T-helper 1 cell treated with Interleukin-12 subunit alpha and Interleukin-12 subunit beta and Interleukin-4 antibody, amounts not matched to agents 30 μg/mL and 1 μg/mL, for 36 hours (primary cell): Measurements from ENCODE around the gene TAPBP.
"Not testable (repeated sequence)": the region's sequence is repeated elsewhere in the genome, so short reads cannot be mapped to it uniquely, and the experiment has no call there.

Experiments used
- H3K27ac Mint-ChIP-seq: one replicate; pipeline ENCODE4 v1.8.0; 2021; ENCODE audit warnings: mild to moderate bottlenecking, mixed read lengths
- H3K27me3 Mint-ChIP-seq: one replicate; pipeline ENCODE4 v1.8.0; 2021; ENCODE audit warnings: low read depth, mixed read lengths
- H3K36me3 Mint-ChIP-seq: one replicate; pipeline ENCODE4 v1.8.0; 2021; ENCODE audit warnings: low read depth, mixed read lengths
- H3K4me1 Mint-ChIP-seq: one replicate; pipeline ENCODE4 v1.8.0; 2021; ENCODE audit warnings: low read depth, mixed read lengths
- H3K4me3 Mint-ChIP-seq: one replicate; pipeline ENCODE4 v1.8.0; 2021; ENCODE audit warnings: mild to moderate bottlenecking, moderate library complexity, mixed read lengths
- H3K9me3 Mint-ChIP-seq: one replicate; pipeline ENCODE4 v1.8.0; 2021; ENCODE audit warnings: mixed read lengths

The TAPBP gene

DNA sequence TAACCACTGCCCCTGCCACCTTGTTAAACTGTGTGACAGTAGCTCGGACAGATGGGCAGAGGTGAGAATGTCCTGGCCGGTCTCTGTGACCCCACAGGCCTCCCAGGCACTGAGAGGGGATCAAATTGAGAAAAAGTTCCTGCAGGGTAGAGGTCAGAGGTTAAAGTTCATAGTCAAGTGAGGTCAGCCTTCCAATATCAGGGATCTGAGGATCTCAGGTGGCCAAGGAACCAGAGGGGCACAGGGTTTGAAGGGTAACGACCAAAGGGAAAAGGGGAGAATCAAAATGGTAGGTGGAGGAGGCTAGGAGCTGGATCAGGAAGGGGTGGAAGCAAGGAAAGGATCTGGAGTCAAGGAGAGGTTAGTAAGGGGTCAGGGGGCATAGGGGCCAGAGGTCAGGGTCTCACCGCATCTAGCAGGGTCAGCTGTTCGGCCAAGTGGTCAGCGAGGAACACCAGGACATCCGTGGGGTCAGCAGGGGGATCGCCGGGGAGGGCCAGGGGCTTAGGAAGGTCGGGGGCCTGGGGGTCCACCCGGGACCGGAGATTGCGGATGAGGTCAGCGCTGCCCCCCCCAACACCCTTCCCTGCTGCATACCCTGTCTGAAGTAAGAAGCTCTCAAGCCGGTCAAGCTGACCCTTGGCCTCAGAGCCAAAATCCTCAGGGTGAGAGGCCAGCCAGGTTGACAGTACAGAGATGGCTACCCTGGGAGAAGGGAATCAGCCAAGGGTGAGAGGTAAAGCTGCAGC, 18.1 kb downstream of the TAPBP start:
- Mint-ChIP-seq H3K27ac (peak overlapping the region; percentile 49), H3K4me3 (peak overlapping the region; percentile 64)

GRCh38 chr6:33294086-33294823, 19.6 kb downstream of the TAPBP start:
- Mint-ChIP-seq H3K27me3 (no peaks in the 10 kb centered on the region), H3K4me3 (no peak overlapping the region), H3K9me3 (no peaks in the 10 kb centered on the region), H3K4me1 (peaks cover 27% of the 10 kb centered on the region), H3K36me3 (peaks cover 29% of the 10 kb centered on the region), H3K27ac (peak overlapping the region; percentile 44)

More for the DNA sequence above, 18.1 kb downstream of the TAPBP start:
- no peaks in the 10 kb centered on the region for H3K9me3 Mint-ChIP-seq
- peaks cover 26% of the 10 kb centered on the region for H3K4me1 Mint-ChIP-seq
- H3K27me3 Mint-ChIP-seq, result no peaks in the 10 kb centered on the region
- H3K36me3 Mint-ChIP-seq, result peaks cover 37% of the 10 kb centered on the region

- Mint-ChIP-seq H3K9me3 (no peaks in the 10 kb centered on the region), H3K4me1 (peaks cover 32% of the 10 kb centered on the region), H3K36me3 (peaks cover 30% of the 10 kb centered on the region), H3K27me3 (no peaks in the 10 kb centered on the region), H3K27ac (no peak overlapping the region), H3K4me3 (no peak overlapping the region)
These were observed 20.7 kb downstream of the TAPBP start for GRCh38 chr6:33292996-33293682.

GRCh38 chr6:33290459-33290858, 23.4 kb downstream of the TAPBP start:
- peaks cover 32% of the 10 kb centered on the region for H3K4me1 Mint-ChIP-seq
- H3K36me3 Mint-ChIP-seq, result peaks cover 37% of the 10 kb centered on the region
- H3K27me3 Mint-ChIP-seq, result no peaks in the 10 kb centered on the region
- no peaks in the 10 kb centered on the region for H3K9me3 Mint-ChIP-seq
- peak overlapping the region; percentile 99 for H3K4me3 Mint-ChIP-seq
- H3K27ac Mint-ChIP-seq, result no peak overlapping the region

GRCh38 chr6:33289784-33290315, 24.0 kb downstream of the TAPBP start:
- H3K4me3 Mint-ChIP-seq, result peak overlapping the region; percentile 99
- peaks cover 37% of the 10 kb centered on the region for H3K36me3 Mint-ChIP-seq
- no peaks in the 10 kb centered on the region for H3K27me3 Mint-ChIP-seq
- H3K9me3 Mint-ChIP-seq, result no peaks in the 10 kb centered on the region
- H3K4me1 Mint-ChIP-seq, result peaks cover 32% of the 10 kb centered on the region
- H3K27ac Mint-ChIP-seq, result peak overlapping the region; percentile 86

DNA sequence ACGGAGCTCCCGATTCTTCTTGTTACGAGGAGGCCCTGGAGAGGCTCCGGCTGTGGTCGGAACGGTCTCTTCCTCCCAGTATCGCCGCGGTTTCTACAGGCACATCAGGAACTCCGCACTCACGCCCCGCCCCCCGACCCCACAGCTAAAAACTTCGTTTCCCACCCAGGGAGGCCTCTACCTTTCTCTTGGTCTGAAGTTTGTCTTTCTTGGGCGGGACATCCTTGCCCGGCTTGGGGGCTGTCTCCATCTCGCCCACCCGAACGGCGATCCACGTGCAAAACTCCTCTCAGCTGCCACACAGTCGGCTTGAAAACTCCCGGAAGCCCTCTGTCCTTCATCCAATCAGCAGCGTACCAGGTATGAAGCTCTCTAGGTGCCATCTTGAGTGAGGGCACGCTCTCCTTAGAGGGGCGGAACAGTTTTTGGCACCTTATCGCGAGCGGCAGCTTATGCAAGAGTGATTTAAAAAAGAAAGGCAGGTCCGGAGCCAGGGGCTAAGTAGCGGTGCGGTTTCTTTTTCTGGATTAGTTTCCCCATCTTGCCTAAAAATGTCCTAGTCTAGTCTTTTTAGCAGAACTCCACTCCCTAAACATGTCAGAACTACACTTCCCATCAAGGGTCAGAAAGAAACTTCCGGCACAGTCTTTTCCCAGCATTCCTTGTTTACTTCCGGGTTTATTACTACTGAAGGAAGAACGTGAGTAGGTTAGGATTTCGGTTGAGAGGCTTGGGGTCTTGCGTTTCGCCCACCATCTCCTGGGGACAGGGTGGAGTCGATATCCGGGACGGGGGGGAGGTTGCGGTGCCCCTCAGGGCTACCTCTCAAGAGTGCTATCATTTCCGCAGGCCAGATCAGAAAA, 24.7 kb downstream of the TAPBP start, which contains the start of the genes PFDN6 and WDR46:
Gene PFDN6, plus strand, starts transcription at position 681 of the 863 bp plus-strand sequence. CDS start 256 bp downstream, outside the sequence.
Gene WDR46, minus strand, starts transcription at position 319 of the 863 bp plus-strand sequence. Its CDS starts 69 bp downstream, at position 250.
- H3K9me3 Mint-ChIP-seq, result no peaks in the 10 kb centered on the region
- H3K27ac Mint-ChIP-seq, result peak within 1 kb of the TSS; percentile 86
- H3K4me3 Mint-ChIP-seq, result peak within 1 kb of the TSS; percentile 99
- peaks cover 38% of the 10 kb centered on the region for H3K36me3 Mint-ChIP-seq
- no peaks in the 10 kb centered on the region for H3K27me3 Mint-ChIP-seq
- peaks cover 32% of the 10 kb centered on the region for H3K4me1 Mint-ChIP-seq

DNA sequence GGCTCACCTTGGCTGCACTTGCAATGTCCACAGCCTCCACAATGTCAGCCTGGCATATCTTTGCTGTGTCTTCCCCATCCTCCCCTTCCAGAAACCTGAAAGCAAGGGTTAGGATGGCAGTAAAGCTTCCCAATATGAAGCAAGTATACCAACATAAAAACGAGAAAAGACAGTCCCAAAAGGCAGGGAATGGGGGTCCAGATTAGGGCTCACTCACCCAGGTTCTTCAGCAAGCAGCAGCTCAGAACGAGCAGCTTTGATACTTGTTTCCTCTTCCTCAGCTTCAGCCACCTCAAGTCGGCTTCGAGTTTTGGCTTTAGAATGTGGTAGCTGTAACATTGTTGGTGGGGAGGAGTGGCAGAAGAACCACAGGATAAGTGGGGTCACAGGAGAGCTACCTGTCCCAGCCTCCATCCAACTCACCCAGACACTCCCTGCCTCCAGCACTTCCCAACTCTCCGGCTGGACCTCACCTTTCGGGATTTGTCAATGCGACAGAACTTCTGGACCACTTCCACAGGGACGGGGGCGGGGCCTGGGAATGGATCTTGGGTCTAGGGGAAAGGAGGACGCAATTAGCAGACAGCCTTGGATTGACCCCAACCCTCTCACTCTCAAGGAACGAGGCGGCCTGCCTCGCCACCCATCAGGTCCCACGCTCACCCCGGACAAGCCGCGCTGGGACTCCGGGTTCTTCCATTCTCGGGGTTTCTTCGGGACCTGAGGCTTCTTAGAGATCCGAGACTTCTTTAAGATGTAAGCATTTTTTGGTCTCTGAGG, 25.5 kb downstream of the TAPBP start:
- peaks cover 32% of the 10 kb centered on the region for H3K4me1 Mint-ChIP-seq
- no peaks in the 10 kb centered on the region for H3K9me3 Mint-ChIP-seq
- H3K36me3 Mint-ChIP-seq, result peaks cover 35% of the 10 kb centered on the region
- no peaks in the 10 kb centered on the region for H3K27me3 Mint-ChIP-seq
- peak overlapping the region; percentile 99 for H3K4me3 Mint-ChIP-seq
- peak overlapping the region; percentile 86 for H3K27ac Mint-ChIP-seq

DNA sequence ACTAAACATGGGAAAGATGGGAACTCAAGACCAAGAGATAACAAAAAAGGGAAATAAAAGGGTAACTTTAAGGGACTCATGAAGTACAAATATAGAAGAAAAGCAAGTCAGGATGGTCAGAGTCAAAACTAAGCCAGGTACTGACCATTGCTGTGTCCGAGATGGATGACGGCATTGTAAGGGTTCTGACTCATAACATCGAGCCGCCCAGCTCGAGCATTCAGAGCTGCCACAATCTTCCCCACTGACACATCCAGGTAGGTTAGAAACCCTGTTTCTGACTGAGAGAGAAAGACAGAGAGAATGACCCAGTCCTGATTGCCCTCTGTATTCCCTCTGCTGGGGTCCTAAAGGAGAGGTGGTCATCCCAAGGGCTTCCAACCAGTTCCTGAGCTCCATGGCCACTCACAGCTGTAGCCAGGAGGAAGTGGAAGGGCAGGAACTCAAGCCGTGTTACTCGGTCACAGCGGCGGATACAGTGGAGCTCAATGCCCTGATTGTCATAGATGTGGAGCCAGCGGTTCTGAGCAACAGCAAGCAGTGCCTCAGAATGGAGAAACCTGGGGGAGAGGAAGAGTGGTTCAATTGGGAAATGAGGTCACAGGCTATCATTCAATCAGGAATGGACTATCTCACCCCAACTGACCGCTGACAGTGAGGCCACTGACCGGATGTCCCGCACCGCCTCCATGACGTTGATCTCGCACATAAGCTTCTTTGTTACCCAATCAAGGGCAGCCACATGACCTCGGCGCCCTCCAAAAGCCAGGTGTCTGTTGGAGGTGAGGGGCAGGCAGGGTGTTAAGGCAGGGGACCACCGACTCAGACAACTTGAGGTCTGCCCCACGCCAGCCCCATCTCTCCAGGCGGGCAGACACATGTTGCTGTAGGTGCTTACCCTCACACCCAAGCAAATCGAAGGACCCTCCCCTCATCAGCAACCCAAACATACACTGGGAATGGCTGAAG, 26.6 kb downstream of the TAPBP start:
- Mint-ChIP-seq H3K27ac (peak overlapping the region; percentile 34), H3K9me3 (no peaks in the 10 kb centered on the region), H3K27me3 (no peaks in the 10 kb centered on the region), H3K36me3 (peaks cover 33% of the 10 kb centered on the region), H3K4me1 (peaks cover 32% of the 10 kb centered on the region), H3K4me3 (peak overlapping the region; percentile 99)

GRCh38 chr6:33285214-33285613, 28.7 kb downstream of the TAPBP start:
- H3K4me3 Mint-ChIP-seq, H3K27me3 Mint-ChIP-seq, H3K9me3 Mint-ChIP-seq, H3K27ac Mint-ChIP-seq: not testable (repeated sequence)
- H3K4me1 Mint-ChIP-seq, result peaks cover 27% of the 10 kb centered on the region
- peaks cover 34% of the 10 kb centered on the region for H3K36me3 Mint-ChIP-seq

DNA sequence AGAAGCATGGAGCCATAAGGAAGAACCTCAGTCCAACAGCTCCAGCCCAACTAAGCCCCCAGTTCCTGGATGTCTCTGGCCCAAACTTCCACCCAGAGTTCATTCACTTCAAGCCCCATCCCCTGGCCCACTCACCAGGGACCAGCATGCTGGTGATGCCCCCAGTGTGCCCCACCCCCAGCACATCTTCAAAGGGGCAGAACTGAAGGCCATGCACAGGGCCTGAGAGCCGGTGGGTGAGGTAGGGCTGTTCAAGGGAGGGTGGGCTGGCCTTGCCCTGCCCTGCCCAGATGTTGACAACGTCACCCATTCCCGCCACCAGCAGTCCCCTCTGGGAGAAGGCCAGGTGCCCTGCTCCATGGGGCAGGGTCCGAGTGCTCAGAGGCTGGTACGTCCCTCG, 33.3 kb downstream of the TAPBP start:
- no peaks in the 10 kb centered on the region for H3K9me3 Mint-ChIP-seq
- no peaks in the 10 kb centered on the region for H3K27me3 Mint-ChIP-seq
- H3K4me3 Mint-ChIP-seq, result no peak overlapping the region
- H3K36me3 Mint-ChIP-seq, result peaks cover 32% of the 10 kb centered on the region
- H3K27ac Mint-ChIP-seq, result no peak overlapping the region
- H3K4me1 Mint-ChIP-seq, result peaks cover 21% of the 10 kb centered on the region

DNA sequence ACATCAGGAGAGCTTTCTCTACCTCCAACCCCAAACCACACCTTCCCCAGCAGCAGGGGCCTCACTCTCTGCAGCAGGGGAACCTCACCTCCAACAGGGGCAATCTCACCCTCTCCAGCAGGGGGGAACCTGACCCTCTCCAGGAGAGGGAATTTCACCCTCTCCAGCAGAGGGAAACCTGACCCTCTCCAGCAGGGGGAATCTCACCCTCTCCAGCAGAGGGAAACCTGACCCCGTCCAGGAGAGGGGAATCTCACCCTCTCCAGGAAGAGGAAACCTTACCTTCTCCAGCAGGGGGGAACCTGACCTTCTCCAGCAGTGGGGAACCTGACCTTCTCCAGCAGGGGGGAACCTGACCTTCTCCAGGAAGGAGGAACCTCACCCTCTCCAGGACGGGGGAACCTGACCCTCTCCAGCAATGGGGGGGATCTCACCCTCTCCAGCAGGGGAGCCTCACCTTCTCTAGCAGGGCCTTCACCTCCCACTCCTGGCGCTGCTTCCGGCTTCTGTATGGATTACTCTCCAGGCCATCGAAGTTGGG, 33.8 kb downstream of the TAPBP start:
- Mint-ChIP-seq H3K27me3 (no peaks in the 10 kb centered on the region), H3K27ac (no peak overlapping the region), H3K36me3 (peaks cover 37% of the 10 kb centered on the region), H3K4me3 (no peak overlapping the region), H3K9me3 (no peaks in the 10 kb centered on the region), H3K4me1 (peaks cover 25% of the 10 kb centered on the region)

GRCh38 chr6:33279257-33279695, 34.6 kb downstream of the TAPBP start:
- H3K4me1 Mint-ChIP-seq, result peaks cover 32% of the 10 kb centered on the region
- no peaks in the 10 kb centered on the region for H3K27me3 Mint-ChIP-seq
- H3K27ac Mint-ChIP-seq, result no peak overlapping the region
- H3K4me3 Mint-ChIP-seq, result peak overlapping the region; percentile 40
- no peaks in the 10 kb centered on the region for H3K9me3 Mint-ChIP-seq
- peaks cover 45% of the 10 kb centered on the region for H3K36me3 Mint-ChIP-seq
